Suprapubic skin (tissue), 4 donors: ENCODE measurements around the gene SMARCA4. TPM values are rescaled to one million over a fixed set of nuclear protein-coding genes. Genes with fewer than 3 reads are reported as not detected.

Source experiments
- DNase-seq, 2 donors: peaks; one replicate each; pipeline ENCODE4 v3.0.0-alpha.2; 2019; ENCODE audit warnings: low spot score in 2 of 2
- H3K27ac ChIP-seq: fragments of 200-600 bp; sonication (generic); one replicate; pipeline ENCODE4 v1.5.1; 2019
- H3K27me3 ChIP-seq: fragments of 200-600 bp; sonication (generic); one replicate; pipeline ENCODE4 v1.5.1; 2019
- H3K36me3 ChIP-seq: fragments of 200-600 bp; sonication (generic); one replicate; pipeline ENCODE4 v1.5.1; 2019
- H3K4me1 ChIP-seq: fragments of 200-600 bp; sonication (generic); one replicate; pipeline ENCODE4 v1.5.1; 2019
- H3K4me3 ChIP-seq: fragments of 200-600 bp; sonication (generic); one replicate; pipeline ENCODE4 v1.5.1; 2019; ENCODE audit warnings: mild to moderate bottlenecking
- H3K9me3 ChIP-seq: fragments of 200-600 bp; sonication (generic); one replicate; pipeline ENCODE4 v1.5.1; 2019
- CTCF ChIP-seq, 2 donors: fragments of 200-600 bp in 1 of 2; fragments of 450-650 bp in 1 of 2; sonication (generic) in 1 of 2; IDR thresholded peaks; one replicate each; pipeline ENCODE4 v1.5.1; 2016 to 2019; ENCODE audit warnings: antibody characterized with exemption in 2 of 2, mild to moderate bottlenecking in 1 of 2, moderate library complexity in 1 of 2
- EP300 ChIP-seq: sonication (generic); formaldehyde crosslinking; IDR thresholded peaks from one replicate; pipeline ENCODE4 v1.6.1; 2017; ENCODE audit warnings: antibody characterized with exemption
- POLR2A ChIP-seq, 2 donors: fragments of 450-650 bp; IDR thresholded peaks; one replicate each; pipeline ENCODE4 v1.6.1; 2017; ENCODE audit warnings: antibody characterized with exemption in 2 of 2, mild to moderate bottlenecking in 2 of 2, moderate library complexity in 2 of 2
- POLR2AphosphoS5 ChIP-seq, 3 donors: sonication (generic); formaldehyde crosslinking; IDR thresholded peaks; one replicate each; pipeline ENCODE4 v1.6.1; 2017; ENCODE audit warnings: antibody characterized with exemption in 3 of 3
- WGBS: methylation state at CpG from one replicate; pipeline ENCODE4 v1.1.5; 2018; 5-methylcytosine and 5-hydroxymethylcytosine counted together
- total RNA-seq, 4 donors: library from RNA; depleted of rRNA; stranded (reverse); fragments of >200 nt; gene quantifications; one replicate each; pipeline ENCODE4 v1.1.0, GENCODE V29; 2016

SMARCA4 gene
- total RNA-seq, 4 donors from 2014 or later = 85.2 to 142 (median 101) TPM

- TF ChIP-seq EP300 (no peak), POLR2AphosphoS5 (IDR thresholded peaks at IDR 0.05) (no peak), CTCF (IDR thresholded peaks at IDR 0.05) (no peak), POLR2A (IDR thresholded peaks at IDR 0.05) (no peak)
- Histone ChIP-seq H3K27ac (no peak overlapping the region), H3K4me1 (peaks cover 17% of the 10 kb centered on the region), H3K36me3 (peaks cover 96% of the 10 kb centered on the region), H3K27me3 (no peaks in the 10 kb centered on the region), H3K9me3 (no peaks in the 10 kb centered on the region), H3K4me3 (no peak overlapping the region)
- no peak for DNase-seq
- 88% methylated on average over 22 of the region's 22 CpGs for WGBS
Measured at GRCh38 chr19:11033251-11033650, 72.4 kb downstream of the SMARCA4 start.

DNA sequence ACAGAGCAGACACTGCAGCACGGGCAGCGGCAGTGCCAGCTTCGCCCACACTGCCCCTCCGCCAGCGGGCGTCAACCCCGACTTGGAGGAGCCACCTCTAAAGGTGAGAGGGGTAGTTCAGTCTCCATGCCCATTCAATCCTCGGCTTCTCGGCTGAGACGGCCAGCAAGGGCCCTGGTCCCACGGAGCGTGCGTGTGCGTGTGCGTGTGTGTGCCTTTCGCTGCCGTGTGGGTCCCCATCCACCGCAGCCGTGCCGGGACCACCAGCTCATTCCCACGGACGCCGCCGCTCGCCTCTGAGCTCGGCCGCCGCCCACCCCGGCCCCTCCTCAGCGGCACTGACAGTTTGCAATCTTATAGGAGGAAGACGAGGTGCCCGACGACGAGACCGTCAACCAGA, 72.9 kb downstream of the SMARCA4 start:
- Histone ChIP-seq H3K27ac (no peak overlapping the region), H3K4me3 (no peak overlapping the region), H3K36me3 (peaks cover 96% of the 10 kb centered on the region), H3K4me1 (peaks cover 17% of the 10 kb centered on the region), H3K27me3 (no peaks in the 10 kb centered on the region), H3K9me3 (no peaks in the 10 kb centered on the region)
- TF ChIP-seq EP300 = no peak
- no peak for TF ChIP-seq POLR2AphosphoS5 (IDR thresholded peaks at IDR 0.05)
- no peak for TF ChIP-seq CTCF (IDR thresholded peaks at IDR 0.05)
- TF ChIP-seq POLR2A (IDR thresholded peaks at IDR 0.05) = no peak
- WGBS = 94% methylated on average over 26 of the region's 35 CpGs
- DNase-seq = no peak

- H3K27me3 ChIP-seq = no peaks in the 10 kb centered on the region
- H3K9me3 ChIP-seq = no peaks in the 10 kb centered on the region
- H3K27ac ChIP-seq = peak overlapping the region; percentile 55
- H3K4me3 ChIP-seq = no peak overlapping the region
- WGBS = 92% methylated on average over 38 of the region's 38 CpGs
- TF ChIP-seq CTCF (IDR thresholded peaks at IDR 0.05) (no peak), POLR2AphosphoS5 (IDR thresholded peaks at IDR 0.05) (no peak), EP300 (no peak), POLR2A (IDR thresholded peaks at IDR 0.05) (no peak)
- DNase-seq = no peak
- peaks cover 17% of the 10 kb centered on the region for H3K4me1 ChIP-seq
- H3K36me3 ChIP-seq = peaks cover 96% of the 10 kb centered on the region
Measured at GRCh38 chr19:11034449-11035213, 73.8 kb downstream of the SMARCA4 start.

GRCh38 chr19:11035441-11036377, 74.9 kb downstream of the SMARCA4 start:
- H3K27ac ChIP-seq = peak overlapping the region; percentile 55
- peaks cover 89% of the 10 kb centered on the region for H3K36me3 ChIP-seq
- no peak overlapping the region for H3K4me3 ChIP-seq
- 28% methylated on average over 3 of the region's 15 CpGs for WGBS
- H3K27me3 ChIP-seq = no peaks in the 10 kb centered on the region
- peak; percentile 93 to 95 for DNase-seq
- no peaks in the 10 kb centered on the region for H3K9me3 ChIP-seq
- H3K4me1 ChIP-seq = peaks cover 17% of the 10 kb centered on the region
- no peak for TF ChIP-seq EP300
- peak; percentile 86 to 88 for TF ChIP-seq CTCF (IDR thresholded peaks at IDR 0.05)
- peak; percentile 54 to 94 (median 81) for TF ChIP-seq POLR2AphosphoS5 (IDR thresholded peaks at IDR 0.05)
- TF ChIP-seq POLR2A (IDR thresholded peaks at IDR 0.05) = no peak

GRCh38 chr19:11038511-11038910, 77.7 kb downstream of the SMARCA4 start:
- 76% methylated on average over 4 of the region's 4 CpGs for WGBS
- H3K27ac ChIP-seq = no peak overlapping the region
- TF ChIP-seq POLR2A (IDR thresholded peaks at IDR 0.05) (no peak), POLR2AphosphoS5 (IDR thresholded peaks at IDR 0.05) (no peak), EP300 (no peak), CTCF (IDR thresholded peaks at IDR 0.05) (no peak)

More at GRCh38 chr19:11038511-11038910, 77.7 kb downstream of the SMARCA4 start:
- Histone ChIP-seq H3K9me3 (no peaks in the 10 kb centered on the region), H3K36me3 (peaks cover 82% of the 10 kb centered on the region), H3K27me3 (no peaks in the 10 kb centered on the region), H3K4me3 (no peak overlapping the region), H3K4me1 (peaks cover 17% of the 10 kb centered on the region)
- DNase-seq = no peak
